ENCODE data around the gene IL4I1.

The IL4I1 gene

GRCh38 chr19:49861541-49862378 is 34.9 kb downstream of the IL4I1 start:
- no peak for DNase-seq

- DNase-seq, result no peak
These were observed 35.6 kb downstream of the IL4I1 start for GRCh38 chr19:49861107-49861506.

- DNase-seq, result no peak
These were observed 36.2 kb downstream of the IL4I1 start for GRCh38 chr19:49860336-49861102.

GRCh38 chr19:49859682-49860335 is 36.9 kb downstream of the IL4I1 start:
- no peak for DNase-seq

- no peak for DNase-seq
These were observed 38.4 kb downstream of the IL4I1 start for GRCh38 chr19:49858088-49858985.

- DNase-seq, result no peak
These were observed 38.9 kb downstream of the IL4I1 start for GRCh38 chr19:49857838-49858087.

- DNase-seq, result no peak
These were observed 39.4 kb downstream of the IL4I1 start for GRCh38 chr19:49857061-49857837.

GRCh38 chr19:49856574-49857021 is 40.1 kb downstream of the IL4I1 start:
- no peak for DNase-seq

GRCh38 chr19:49855676-49856573 is 40.8 kb downstream of the IL4I1 start:
- no peak for DNase-seq

- no peak for DNase-seq
These were observed 41.4 kb downstream of the IL4I1 start for GRCh38 chr19:49855277-49855675.

GRCh38 chr19:49854378-49855263 is 42.1 kb downstream of the IL4I1 start:
- no peak for DNase-seq

GRCh38 chr19:49853852-49854377 is 42.8 kb downstream of the IL4I1 start:
- DNase-seq, result no peak

GRCh38 chr19:49852631-49853126 is 44.0 kb downstream of the IL4I1 start:
- no peak for DNase-seq

GRCh38 chr19:49851456-49852259 is 45.0 kb downstream of the IL4I1 start:
- peak; percentile 66 for DNase-seq

- DNase-seq, result peak; percentile 96
These were observed 46.0 kb downstream of the IL4I1 start, which contains the start of gene PTOV1 for GRCh38 chr19:49850487-49851342. PTOV1 (plus strand) TSS chr19:49851159.

GRCh38 chr19:49850221-49850486 is 46.5 kb downstream of the IL4I1 start:
- DNase-seq, result no peak

- DNase-seq, result no peak
These were observed 47.1 kb downstream of the IL4I1 start for GRCh38 chr19:49849433-49850220.

All from NCI-H1436 (cell line).